Measurements from ENCODE around the gene PRR22. TPM values are rescaled to one million over a fixed set of nuclear protein-coding genes. Genes with fewer than 3 reads are reported as not detected.

Gene PRR22
- total RNA-seq, 4 donors from 2014 or later: 1.3 to 5.0 (median 2.1) TPM

DNA sequence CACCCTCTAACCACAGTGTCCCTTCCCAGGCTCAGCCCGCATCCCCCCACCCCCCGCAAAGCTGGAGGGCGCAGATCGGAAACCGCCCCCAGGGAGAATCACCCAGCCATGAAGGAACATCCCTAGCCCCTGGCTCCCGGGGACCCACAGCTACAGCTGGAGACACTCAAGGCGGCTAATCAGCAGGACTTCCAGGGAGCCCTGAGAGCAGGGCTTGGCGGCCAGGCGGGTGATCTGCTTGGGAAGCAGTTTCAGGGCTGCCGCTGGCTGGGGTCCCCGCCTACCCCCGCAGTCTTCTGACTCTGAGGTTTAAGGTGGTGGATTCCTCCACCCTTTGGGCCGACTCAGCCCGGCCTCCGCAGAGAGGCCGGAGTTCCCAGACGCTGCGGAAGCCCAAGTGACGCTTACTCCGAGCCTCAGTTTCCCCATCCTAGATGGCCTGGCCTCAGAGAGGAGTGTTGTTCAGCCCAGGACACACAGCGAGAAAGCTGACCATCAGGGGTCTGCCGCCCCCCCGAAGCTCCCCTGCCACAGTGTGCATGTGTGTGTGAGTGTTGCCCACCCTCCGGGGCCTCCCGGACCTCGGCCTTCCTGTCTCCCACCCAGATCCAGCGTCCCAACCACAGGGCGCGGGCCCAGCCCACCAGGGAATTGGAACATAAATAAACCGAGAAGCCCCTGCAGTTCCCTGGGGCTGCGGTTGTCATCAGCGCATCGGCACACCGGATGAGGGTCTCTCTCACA, 45.2 kb upstream of the PRR22 start:
- no peak for DNase-seq

GRCh38 chr19:5828661-5829566, 44.4 kb upstream of the PRR22 start:
- WGBS, 2 donors: 0 to 3% methylated on average over 5 to 15 of the region's 47 CpGs
- H3K9me3 ChIP-seq: no peaks in the 10 kb centered on the region
- intact Hi-C loops (cut with DNase I): no loop called here
- no peak for DNase-seq
- peak overlapping the region; percentile 63 to 94 (median 89) for H3K27ac ChIP-seq
- peaks cover 14 to 46% (median 17%) of the 10 kb centered on the region in 3 donors for H3K4me1 ChIP-seq
- H3K4me3 ChIP-seq: peak overlapping the region; percentile 26 to 77 (median 62)
- peaks cover 0 to 35% (median 0%) of the 10 kb centered on the region in 3 donors for H3K36me3 ChIP-seq
- TF ChIP-seq POLR2A (IDR thresholded peaks at IDR 0.05): no peak
- no peak for TF ChIP-seq CTCF (IDR thresholded peaks at IDR 0.05)
- peaks cover 0 to 28% (median 0%) of the 10 kb centered on the region in 4 donors for H3K27me3 ChIP-seq

More for the DNA sequence above, 45.2 kb upstream of the PRR22 start:
- peaks cover 0 to 37% (median 0%) of the 10 kb centered on the region in 3 donors for H3K36me3 ChIP-seq
- peak overlapping the region; percentile 26 to 77 (median 62) for H3K4me3 ChIP-seq
- 54 to 68% methylated on average over 7 to 10 of the region's 34 CpGs for WGBS, 2 donors
- no peak for TF ChIP-seq CTCF (IDR thresholded peaks at IDR 0.05)
- TF ChIP-seq POLR2A (IDR thresholded peaks at IDR 0.05): no peak
- peaks cover 0 to 28% (median 0%) of the 10 kb centered on the region in 4 donors for H3K27me3 ChIP-seq
- H3K27ac ChIP-seq: peak overlapping the region; percentile 63 to 94 (median 89)
- no peaks in the 10 kb centered on the region for H3K9me3 ChIP-seq
- H3K4me1 ChIP-seq: peaks cover 14 to 46% (median 17%) of the 10 kb centered on the region in 3 donors
- intact Hi-C loops (cut with DNase I): no loop called here

DNA sequence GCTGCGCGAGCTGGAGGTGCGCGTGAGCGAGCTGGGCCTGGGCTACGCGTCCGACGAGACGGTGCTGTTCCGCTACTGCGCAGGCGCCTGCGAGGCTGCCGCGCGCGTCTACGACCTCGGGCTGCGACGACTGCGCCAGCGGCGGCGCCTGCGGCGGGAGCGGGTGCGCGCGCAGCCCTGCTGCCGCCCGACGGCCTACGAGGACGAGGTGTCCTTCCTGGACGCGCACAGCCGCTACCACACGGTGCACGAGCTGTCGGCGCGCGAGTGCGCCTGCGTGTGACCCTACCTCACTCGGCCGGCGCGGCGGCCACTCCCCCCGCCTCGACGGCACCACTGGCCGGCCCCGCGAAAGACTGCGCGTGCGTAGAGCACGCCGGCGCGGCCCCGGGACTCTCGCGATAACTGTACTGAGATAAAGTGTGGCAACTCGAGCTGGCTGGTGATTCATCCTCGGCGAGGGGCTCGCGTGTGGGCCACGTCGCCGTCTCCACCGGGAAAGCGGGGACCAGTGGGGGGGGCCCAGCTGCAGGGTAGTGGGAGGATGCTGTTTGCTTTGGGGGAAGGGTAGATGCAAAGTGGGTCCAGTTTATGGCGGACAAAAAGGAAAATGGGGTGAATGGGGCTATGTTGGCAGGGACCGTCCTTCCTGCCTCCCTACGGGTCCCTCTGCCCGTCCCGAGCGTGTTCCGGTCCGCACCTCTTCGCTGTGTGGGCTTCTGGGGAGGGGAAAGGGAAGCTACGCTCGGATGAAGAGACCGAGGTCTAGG, 43.5 kb upstream of the PRR22 start:
- WGBS, 2 donors: 1 to 8% methylated on average over 12 to 13 of the region's 91 CpGs

DNA sequence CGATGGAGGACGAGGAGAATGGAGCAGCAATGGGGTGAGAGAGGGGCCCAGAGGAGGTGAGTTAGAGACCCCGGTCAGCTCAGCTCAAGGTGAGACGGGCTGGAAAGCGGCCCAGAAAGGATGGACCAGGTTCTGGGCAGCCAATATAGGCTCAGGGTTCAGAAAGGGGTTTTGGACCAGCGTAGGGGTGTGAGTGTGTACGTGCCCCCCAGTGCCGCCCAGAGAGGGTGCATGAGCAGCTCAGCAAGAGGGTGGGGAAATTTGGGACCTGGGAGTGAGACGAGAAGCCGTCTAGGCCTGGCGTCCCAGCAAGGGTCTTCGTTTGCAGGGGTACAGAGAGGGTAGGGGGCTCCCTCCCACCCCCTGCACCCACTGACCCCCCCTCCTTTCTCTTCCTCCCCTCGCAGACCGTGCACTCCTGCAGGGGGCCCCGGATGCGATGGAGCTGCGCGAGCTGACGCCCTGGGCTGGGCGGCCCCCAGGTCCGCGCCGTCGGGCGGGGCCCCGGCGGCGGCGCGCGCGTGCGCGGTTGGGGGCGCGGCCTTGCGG, 42.9 kb upstream of the PRR22 start:
- peak overlapping the region; percentile 26 to 77 (median 62) for H3K4me3 ChIP-seq
- no peaks in the 10 kb centered on the region for H3K9me3 ChIP-seq
- peak overlapping the region; percentile 63 to 94 (median 79) for H3K27ac ChIP-seq
- peaks cover 0 to 29% (median 0%) of the 10 kb centered on the region in 3 donors for H3K36me3 ChIP-seq
- H3K4me1 ChIP-seq: peaks cover 14 to 46% (median 17%) of the 10 kb centered on the region in 3 donors
- peaks cover 0 to 32% (median 0%) of the 10 kb centered on the region in 4 donors for H3K27me3 ChIP-seq
- intact Hi-C loops (cut with DNase I): no loop called here
- WGBS, 2 donors: 55 to 60% methylated on average over 10 to 12 of the region's 37 CpGs
- TF ChIP-seq POLR2A (IDR thresholded peaks at IDR 0.05) (no peak), CTCF (IDR thresholded peaks at IDR 0.05) (no peak)
- DNase-seq: no peak

More for the DNA sequence above, 43.5 kb upstream of the PRR22 start:
- Histone ChIP-seq H3K36me3 (peaks cover 0 to 35% (median 0%) of the 10 kb centered on the region in 3 donors), H3K4me1 (peaks cover 14 to 46% (median 17%) of the 10 kb centered on the region in 3 donors), H3K9me3 (no peaks in the 10 kb centered on the region), H3K27ac (peak overlapping the region; percentile 63 to 94 (median 89)), H3K4me3 (peak overlapping the region; percentile 26 to 77 (median 62)), H3K27me3 (peaks cover 0 to 28% (median 0%) of the 10 kb centered on the region in 4 donors)
- TF ChIP-seq CTCF (IDR thresholded peaks at IDR 0.05) (no peak), POLR2A (IDR thresholded peaks at IDR 0.05) (peak in 3 of 4 donors; percentile 5 to 92 (median 87))
- intact Hi-C loops (cut with DNase I): no loop called here
- DNase-seq: peak; percentile 40
